H1 (cell line): Measurements from ENCODE around the gene TP53I11. TPM values are rescaled to one million over a fixed set of nuclear protein-coding genes. Genes with fewer than 3 reads are reported as not detected.

Experiments used
- CTCF ChIA-PET: fragments of 300-600 bp; sonication (Branson Sonifier 250); formaldehyde crosslinking; loops from one replicate; lab custom pipeline; 2021; ENCODE audit not compliant: partially characterized antibody; lab: Charles Lee
- POLR2A ChIA-PET: fragments of 300-600 bp; sonication (Branson Sonifier 250); formaldehyde crosslinking; loops from one replicate; lab custom pipeline; 2021; ENCODE audit warnings: inconsistent platforms; ENCODE audit not compliant: partially characterized antibody; lab: Charles Lee
- DNase-seq, 2 experiments: peaks; one replicate each; pipeline versions ENCODE4 v3.0.0 to v3.0.0-alpha.2; 2010 to 2022; ENCODE audit warnings: low spot score in 2 of 2, low read depth in 1 of 2, mixed read lengths in 1 of 2
- FAIRE-seq: peaks from 2 replicates; lab custom pipeline; 2011; peaks lifted over from hg19 to GRCh38; lab: Jason Lieb, UNC
- H2AFZ ChIP-seq: 2 replicates; pipeline ENCODE4 v1.8.1; 2012; ENCODE audit warnings: low read length, inconsistent platforms
- H2AK5ac ChIP-seq: 2 replicates; pipeline ENCODE4 v1.6.1; 2013; ENCODE audit warnings: low read depth, low read length
- H2BK120ac ChIP-seq: replicated peaks from 2 replicates; pipeline ENCODE3; 2013; ENCODE audit warnings: low read depth, low read length, inconsistent platforms
- H2BK12ac ChIP-seq: 2 replicates; pipeline ENCODE4 v1.6.1; 2013; ENCODE audit warnings: low read depth, low read length
- H2BK15ac ChIP-seq: 2 replicates; pipeline ENCODE4 v1.6.1; 2013; ENCODE audit warnings: low read length
- H2BK20ac ChIP-seq: 2 replicates; pipeline ENCODE4 v1.6.1; 2013; ENCODE audit warnings: low read length
- H2BK5ac ChIP-seq: 2 replicates; pipeline ENCODE4 v1.6.1; 2013; ENCODE audit warnings: low read depth, low read length
- H3K14ac ChIP-seq: 2 replicates; pipeline ENCODE4 v1.6.1; 2013; ENCODE audit warnings: inconsistent platforms; ENCODE audit not compliant: insufficient read length
- H3K18ac ChIP-seq: 2 replicates; pipeline ENCODE4 v1.6.1; 2013; ENCODE audit warnings: low read length; ENCODE audit errors: extremely low read depth
- H3K23ac ChIP-seq: 2 replicates; pipeline ENCODE4 v1.6.1; 2013; ENCODE audit warnings: inconsistent platforms; ENCODE audit not compliant: insufficient read length
- H3K23me2 ChIP-seq: 2 replicates; pipeline ENCODE4 v1.6.1; 2013; ENCODE audit warnings: low read depth, low read length
- H3K27ac ChIP-seq: 2 replicates; pipeline ENCODE4 v1.6.1; 2011; ENCODE audit warnings: low read depth, low read length, inconsistent platforms
- H3K27me3 ChIP-seq, 4 experiments: replicated peaks in 1 of 4; 1 replicate in 1 of 4; 2 replicates in 3 of 4; pipeline versions ENCODE4 v1.6.1 to v1.8.1; 2011 to 2013; ENCODE audit warnings: low read length in 3 of 4, mild to moderate bottlenecking in 3 of 4, inconsistent platforms in 2 of 4, mixed read lengths in 2 of 4, moderate library complexity in 1 of 4; ENCODE audit not compliant: control insufficient read depth in 3 of 4, insufficient read depth in 3 of 4; ENCODE audit errors: extremely low read depth in 1 of 4
- H3K36me3 ChIP-seq, 4 experiments: 2 replicates each; pipeline versions ENCODE4 v1.6.1 to v1.8.1; 2011 to 2013; ENCODE audit warnings: mild to moderate bottlenecking in 4 of 4, low read length in 3 of 4, moderate library complexity in 2 of 4, control low read depth in 1 of 4, inconsistent platforms in 1 of 4; ENCODE audit not compliant: insufficient read depth in 4 of 4, control insufficient read depth in 2 of 4
- H3K4ac ChIP-seq: replicated peaks from 2 replicates; pipeline ENCODE3; 2013; ENCODE audit warnings: low read length, low read depth, mixed read lengths, inconsistent platforms; ENCODE audit not compliant: insufficient read length
- H3K4me1 ChIP-seq, 4 experiments: replicated peaks in 1 of 4; 1 replicate in 1 of 4; 2 replicates in 3 of 4; pipeline versions ENCODE4 v1.6.1 to v1.8.1; 2011 to 2013; ENCODE audit warnings: low read length in 3 of 4, inconsistent platforms in 2 of 4, mixed read lengths in 1 of 4; ENCODE audit not compliant: insufficient read depth in 4 of 4, control insufficient read depth in 3 of 4
- H3K4me2 ChIP-seq, 2 experiments: 2 replicates each; pipeline versions ENCODE4 v1.6.1 to v1.8.1; 2011 to 2013; ENCODE audit warnings: low read depth in 2 of 2, low read length in 2 of 2, control low read depth in 1 of 2, inconsistent platforms in 1 of 2, mild to moderate bottlenecking in 1 of 2; ENCODE audit not compliant: insufficient read depth in 1 of 2
- H3K4me3 ChIP-seq, 4 experiments: fragments of 200-600, 300-600 bp in 1 of 4; sonication (generic), shearing (Covaris generic), sonication (Bioruptor Twin) in 1 of 4; 2 replicates each; pipeline versions ENCODE4 v1.5.1 to v1.8.1; 2011 to 2016; ENCODE audit warnings: low read length in 4 of 4, low read depth in 3 of 4, control low read depth in 2 of 4, inconsistent platforms in 2 of 4, mild to moderate bottlenecking in 2 of 4, mixed read lengths in 1 of 4, moderate library complexity in 1 of 4; ENCODE audit not compliant: insufficient read depth in 2 of 4; ENCODE audit errors: extremely low read depth in 1 of 4
- H3K56ac ChIP-seq: replicated peaks from 2 replicates; pipeline ENCODE3; 2013; ENCODE audit warnings: low read depth, mild to moderate bottlenecking, mixed read lengths, low read length, inconsistent platforms; ENCODE audit not compliant: insufficient read length
- H3K79me1 ChIP-seq: 2 replicates; pipeline ENCODE4 v1.6.1; 2013; ENCODE audit warnings: low read depth, low read length, control low read depth
- H3K79me2 ChIP-seq, 2 experiments: 2 replicates each; pipeline versions ENCODE4 v1.6.1 to v1.8.1; 2012 to 2013; ENCODE audit warnings: low read length in 2 of 2, mild to moderate bottlenecking in 2 of 2, inconsistent platforms in 1 of 2; ENCODE audit not compliant: insufficient read depth in 2 of 2, control insufficient read depth in 1 of 2
- H3K9ac ChIP-seq, 4 experiments: replicated peaks in 1 of 4; 1 replicate in 1 of 4; 2 replicates in 3 of 4; pipeline versions ENCODE4 v1.6.1 to v1.8.1; 2011 to 2013; ENCODE audit warnings: low read depth in 3 of 4, low read length in 3 of 4, control low read depth in 2 of 4, mild to moderate bottlenecking in 2 of 4, moderate library complexity in 2 of 4, inconsistent platforms in 1 of 4; ENCODE audit errors: extremely low read depth in 1 of 4
- H3K9me3 ChIP-seq, 2 experiments: 2 replicates each; pipeline versions ENCODE4 v1.6.1 to v1.8.1; 2012 to 2013; ENCODE audit warnings: mild to moderate bottlenecking in 2 of 2, moderate library complexity in 2 of 2, control low read depth in 1 of 2, inconsistent platforms in 1 of 2, low read depth in 1 of 2, low read length in 1 of 2, mixed read lengths in 1 of 2; ENCODE audit not compliant: insufficient read depth in 2 of 2
- H4K20me1 ChIP-seq, 2 experiments: replicated peaks in 1 of 2; 2 replicates each; pipeline versions ENCODE3 to v1.8.1; 2011 to 2013; ENCODE audit warnings: inconsistent platforms in 2 of 2, low read length in 2 of 2, mild to moderate bottlenecking in 1 of 2; ENCODE audit not compliant: insufficient read depth in 2 of 2, control insufficient read depth in 1 of 2
- H4K5ac ChIP-seq: 2 replicates; pipeline ENCODE4 v1.6.1; 2013; ENCODE audit warnings: low read length, low read depth, mixed read lengths, inconsistent platforms; ENCODE audit not compliant: insufficient read length
- H4K8ac ChIP-seq: 2 replicates; pipeline ENCODE4 v1.8.0; 2013; ENCODE audit warnings: mild to moderate bottlenecking, moderate library complexity, low read length, inconsistent platforms; ENCODE audit not compliant: insufficient read depth; ENCODE audit errors: extremely low read depth
- H4K91ac ChIP-seq: replicated peaks from 2 replicates; pipeline ENCODE3; 2013; ENCODE audit warnings: low read length, mixed read lengths, inconsistent platforms; ENCODE audit not compliant: insufficient read length
- BCL11A ChIP-seq, 2 experiments: IDR thresholded peaks; one replicate each; pipeline ENCODE4 v1.6.1; 2011; ENCODE audit warnings: low read depth in 2 of 2, low read length in 2 of 2, mild to moderate bottlenecking in 2 of 2
- CBX5 ChIP-seq: fragments of 300-800, 300-1000 bp; sonication (generic); IDR thresholded peaks from 2 replicates; pipeline ENCODE4 v1.7.1; 2016; ENCODE audit warnings: antibody characterized with exemption, low read length, low read depth
- CHD1 ChIP-seq: IDR thresholded peaks from 2 replicates; pipeline ENCODE4 v1.6.1; 2012; ENCODE audit warnings: low read depth, low read length, improper control_type of control experiment
- RBBP5 ChIP-seq: IDR thresholded peaks from 2 replicates; pipeline ENCODE4 v1.7.1; 2012; ENCODE audit warnings: low read depth, mild to moderate bottlenecking, inconsistent platforms, low read length, moderate library complexity, borderline replicate concordance
- RNF2 ChIP-seq: fragments of 200-900, 300-1000 bp; sonication (generic); IDR thresholded peaks from 2 replicates; pipeline ENCODE4 v1.7.1; 2016; ENCODE audit warnings: borderline replicate concordance, low read depth, mild to moderate bottlenecking, antibody characterized with exemption, low read length; ENCODE audit not compliant: poor library complexity, severe bottlenecking; ENCODE audit errors: missing control alignments
- TBP ChIP-seq: IDR thresholded peaks from 2 replicates; pipeline ENCODE4 v1.6.1; 2011; ENCODE audit warnings: low read depth, low read length, improper control_type of control experiment
- WGBS, 2 experiments: shearing (Covaris generic) in 1 of 2; methylation state at CpG; one replicate each; pipeline versions ENCODE4 v1.1.6 to v1.1.7; 2013 to 2015; ENCODE audit warnings: low lambda C conversion rate in 2 of 2, mixed read lengths in 2 of 2, inconsistent platforms in 1 of 2, low coverage in 1 of 2, missing lambda C conversion rate in 1 of 2; ENCODE audit not compliant: insufficient replicate concordance in 2 of 2, insufficient coverage in 1 of 2, insufficient read length in 1 of 2; ENCODE audit errors: extremely low coverage in 1 of 2, missing lambda C conversion rate in 1 of 2; 5-methylcytosine and 5-hydroxymethylcytosine counted together
- polyA plus RNA-seq, 7 experiments: library from polyadenylated mRNA; depleted of rRNA in 3 of 7; stranded (reverse) in 5 of 7; unstranded in 2 of 7; fragments of >200 nt in 5 of 7; fragments of 200-250 nt in 2 of 7; gene quantifications; 1 replicate in 5 of 7; 2 replicates in 1 of 7; 4 replicates in 1 of 7; pipeline versions ENCODE4 v1.2.1 to v1.2.3, GENCODE V29; 2011 to 2013; ENCODE audit warnings: missing spikeins in 2 of 7, mixed read lengths in 2 of 7
- total RNA-seq: library from RNA; stranded (reverse); fragmentation: NEBNext Ultra II Directional; extraction: Animal tissue kit (Norgen Biotek cat#: 25700); gene quantifications from 2 replicates; pipeline ENCODE4 v1.2.1, GENCODE V29; 2021
- TF ChIP-seq, protein P1 (sequence below): IDR thresholded peaks from 2 replicates; pipeline ENCODE4 v1.6.1; 2012; ENCODE audit warnings: low read length, inconsistent platforms
- TF ChIP-seq, protein P2 (sequence below), 3 experiments: IDR thresholded peaks; 1 replicate in 2 of 3; 2 replicates in 1 of 3; pipeline versions ENCODE4 v1.5.1 to v1.6.1; 2011; ENCODE audit warnings: low read length in 3 of 3, mild to moderate bottlenecking in 3 of 3, inconsistent platforms in 2 of 3, low read depth in 1 of 3, moderate library complexity in 1 of 3; ENCODE audit not compliant: insufficient read depth in 1 of 3; ENCODE audit errors: control extremely low read depth in 1 of 3

TP53I11 gene
- total and polyA plus RNA-seq, 2 of the 8 experiments (the other 6 are each of a cell fraction or from before 2014, with no cell fraction given), result 34.0 to 46.3 TPM

DNA sequence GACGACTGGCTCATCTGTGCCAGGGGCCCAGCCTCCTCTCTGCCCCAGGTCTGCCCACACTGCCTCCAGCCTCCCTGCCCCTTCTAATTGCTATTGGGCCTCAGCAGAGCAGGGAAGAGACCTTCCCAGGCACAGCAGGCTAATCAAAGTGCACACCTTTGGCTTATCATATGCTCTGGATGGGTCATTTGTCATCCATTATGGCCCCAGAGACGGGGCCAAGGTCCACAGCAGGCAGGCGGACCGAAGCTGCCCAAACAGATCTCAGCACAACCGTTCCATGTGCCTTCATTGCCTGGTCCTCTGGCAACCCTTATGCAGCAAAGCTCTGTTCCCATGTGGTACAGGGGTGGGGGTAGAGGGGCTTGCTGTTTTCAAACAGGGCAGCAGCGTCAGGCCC is 66.6 kb downstream of the TP53I11 start:
- Histone ChIP-seq H3K4me1 (peaks cover 14 to 26% (median 20%) of the 10 kb centered on the region in 4 experiments), H2BK20ac (no peak overlapping the region)
- POLR2A ChIA-PET, result interaction anchor here (0.5 to 1.1 kb wide), 4 partner anchors 10 to 722 kb away, joined by 3 to 4 read pairs (median 3); no protein-coding TSS in a partner anchor
- no peak for TF ChIP-seq CBX5
- no peak for TF ChIP-seq RBBP5
- TF ChIP-seq, protein P1, sequence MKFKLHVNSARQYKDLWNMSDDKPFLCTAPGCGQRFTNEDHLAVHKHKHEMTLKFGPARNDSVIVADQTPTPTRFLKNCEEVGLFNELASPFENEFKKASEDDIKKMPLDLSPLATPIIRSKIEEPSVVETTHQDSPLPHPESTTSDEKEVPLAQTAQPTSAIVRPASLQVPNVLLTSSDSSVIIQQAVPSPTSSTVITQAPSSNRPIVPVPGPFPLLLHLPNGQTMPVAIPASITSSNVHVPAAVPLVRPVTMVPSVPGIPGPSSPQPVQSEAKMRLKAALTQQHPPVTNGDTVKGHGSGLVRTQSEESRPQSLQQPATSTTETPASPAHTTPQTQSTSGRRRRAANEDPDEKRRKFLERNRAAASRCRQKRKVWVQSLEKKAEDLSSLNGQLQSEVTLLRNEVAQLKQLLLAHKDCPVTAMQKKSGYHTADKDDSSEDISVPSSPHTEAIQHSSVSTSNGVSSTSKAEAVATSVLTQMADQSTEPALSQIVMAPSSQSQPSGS, result no peak
- no peak for TF ChIP-seq RNF2
- no peak for TF ChIP-seq TBP
- no peak for TF ChIP-seq BCL11A (IDR thresholded peaks at IDR 0.05; ENCODE audit: low read depth in 2 of 2, low read length in 2 of 2)
- no peak for TF ChIP-seq CHD1
- TF ChIP-seq, protein P2, sequence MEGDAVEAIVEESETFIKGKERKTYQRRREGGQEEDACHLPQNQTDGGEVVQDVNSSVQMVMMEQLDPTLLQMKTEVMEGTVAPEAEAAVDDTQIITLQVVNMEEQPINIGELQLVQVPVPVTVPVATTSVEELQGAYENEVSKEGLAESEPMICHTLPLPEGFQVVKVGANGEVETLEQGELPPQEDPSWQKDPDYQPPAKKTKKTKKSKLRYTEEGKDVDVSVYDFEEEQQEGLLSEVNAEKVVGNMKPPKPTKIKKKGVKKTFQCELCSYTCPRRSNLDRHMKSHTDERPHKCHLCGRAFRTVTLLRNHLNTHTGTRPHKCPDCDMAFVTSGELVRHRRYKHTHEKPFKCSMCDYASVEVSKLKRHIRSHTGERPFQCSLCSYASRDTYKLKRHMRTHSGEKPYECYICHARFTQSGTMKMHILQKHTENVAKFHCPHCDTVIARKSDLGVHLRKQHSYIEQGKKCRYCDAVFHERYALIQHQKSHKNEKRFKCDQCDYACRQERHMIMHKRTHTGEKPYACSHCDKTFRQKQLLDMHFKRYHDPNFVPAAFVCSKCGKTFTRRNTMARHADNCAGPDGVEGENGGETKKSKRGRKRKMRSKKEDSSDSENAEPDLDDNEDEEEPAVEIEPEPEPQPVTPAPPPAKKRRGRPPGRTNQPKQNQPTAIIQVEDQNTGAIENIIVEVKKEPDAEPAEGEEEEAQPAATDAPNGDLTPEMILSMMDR (IDR thresholded peaks at IDR 0.05; ENCODE audit: control extremely low read depth in 1 of 3, insufficient read depth in 1 of 3, low read depth in 1 of 3, low read length in 3 of 3), result no peak

More for the DNA sequence above, 66.6 kb downstream of the TP53I11 start:
- Histone ChIP-seq H3K36me3 (no peaks in the 10 kb centered on the region), H4K20me1 (no peaks in the 10 kb centered on the region), H2BK5ac (no peak overlapping the region), H3K27ac (no peak overlapping the region), H2BK12ac (peak overlapping the region; percentile 64; the same call in 1 of the 2 replicates), H3K14ac (no peak overlapping the region), H2BK120ac (no peak overlapping the region), H3K79me2 (no peaks in the 10 kb centered on the region), H3K23me2 (no peaks in the 10 kb centered on the region; the same call in 1 of the 2 replicates), H2AFZ (no peak overlapping the region), H3K56ac (no peak overlapping the region), H3K4ac (no peak overlapping the region), H4K8ac (no peak overlapping the region; the same call in 1 of the 2 replicates), H2AK5ac (no peak overlapping the region), H3K4me3 (no peak overlapping the region), H3K27me3 (peaks cover 0 to 17% (median 11%) of the 10 kb centered on the region in 4 experiments; a peak in 6 of 7 replicates), H4K5ac (no peak overlapping the region), H3K18ac (no peak overlapping the region), H3K9me3 (no peaks in the 10 kb centered on the region), H3K9ac (no peak overlapping the region), H3K23ac (no peak overlapping the region), H4K91ac (no peak overlapping the region), H2BK15ac (no peak overlapping the region), H3K79me1 (no peaks in the 10 kb centered on the region), H3K4me2 (no peak overlapping the region)
- FAIRE-seq (no peak), DNase-seq (no peak)
- 82% methylated on average over 6 of the region's 6 CpGs; no CpG with 5 or more reads in 1 of the 2 experiments for WGBS, 2 experiments
- CTCF ChIA-PET, result interaction anchor here (0.9 to 4.1 kb wide), 6 partner anchors 9 to 458 kb away, joined by 3 to 26 read pairs (median 10); no protein-coding TSS in a partner anchor
